Bronchial epithelial cell (primary cell): ENCODE measurements around the gene BCAS4. TPM values are rescaled to one million over a fixed set of nuclear protein-coding genes. Genes with fewer than 3 reads are reported as not detected.

Experiments used
- DNase-seq: peaks from one replicate; pipeline ENCODE4 v3.0.0-alpha.2; 2010; ENCODE audit warnings: low read depth
- FAIRE-seq: peaks from 2 replicates; lab custom pipeline; 2011; peaks lifted over from hg19 to GRCh38; lab: Jason Lieb, UNC
- H3K27me3 ChIP-seq: 2 replicates; pipeline ENCODE4 v1.5.1; 2011; ENCODE audit warnings: low read length; ENCODE audit not compliant: control insufficient read depth, insufficient read depth
- H3K36me3 ChIP-seq: 2 replicates; pipeline ENCODE4 v1.5.1; 2011; ENCODE audit warnings: low read length; ENCODE audit not compliant: control insufficient read depth, insufficient read depth
- H3K4me3 ChIP-seq: 2 replicates; pipeline ENCODE4 v1.5.1; 2011; ENCODE audit warnings: mild to moderate bottlenecking, low read depth, low read length, control low read depth
- CTCF ChIP-seq: IDR thresholded peaks from 2 replicates; pipeline ENCODE4 v1.5.1; 2011; ENCODE audit warnings: mild to moderate bottlenecking, moderate library complexity, low read length, control low read depth, inconsistent platforms; ENCODE audit not compliant: insufficient read depth, severe bottlenecking
- total RNA-seq: library from RNA; depleted of rRNA; stranded (reverse); fragments of >200 nt; gene quantifications from 2 replicates; pipeline ENCODE4 v1.2.1, GENCODE V29; 2014

Gene BCAS4
- total RNA-seq, 1 donor from 2014 or later: 5.5 TPM

GRCh38 chr20:50802289-50802688, 7.4 kb downstream of the BCAS4 start:
- Histone ChIP-seq H3K4me3 (no peak overlapping the region), H3K27me3 (no peaks in the 10 kb centered on the region), H3K36me3 (no peaks in the 10 kb centered on the region)
- FAIRE-seq (no peak), DNase-seq (no peak)
- no peak for TF ChIP-seq CTCF

GRCh38 chr20:50804437-50805348, 9.8 kb downstream of the BCAS4 start:
- H3K27me3 ChIP-seq: no peaks in the 10 kb centered on the region
- no peak for FAIRE-seq

GRCh38 chr20:50805349-50805684, 10.5 kb downstream of the BCAS4 start:
- Histone ChIP-seq H3K36me3 (no peaks in the 10 kb centered on the region), H3K4me3 (no peak overlapping the region), H3K27me3 (no peaks in the 10 kb centered on the region)
- DNase-seq: no peak
- no peak for FAIRE-seq
- no peak for TF ChIP-seq CTCF

More at GRCh38 chr20:50804437-50805348, 9.8 kb downstream of the BCAS4 start:
- no peak for TF ChIP-seq CTCF
- no peak for DNase-seq
- Histone ChIP-seq H3K36me3 (no peaks in the 10 kb centered on the region), H3K4me3 (no peak overlapping the region)

GRCh38 chr20:50806126-50806768, 11.4 kb downstream of the BCAS4 start:
- DNase-seq (no peak), FAIRE-seq (no peak)
- TF ChIP-seq CTCF: no peak
- Histone ChIP-seq H3K27me3 (no peaks in the 10 kb centered on the region), H3K36me3 (no peaks in the 10 kb centered on the region), H3K4me3 (no peak overlapping the region)

- no peak for TF ChIP-seq CTCF
- H3K36me3 ChIP-seq: no peaks in the 10 kb centered on the region
- no peak for FAIRE-seq
Measured at GRCh38 chr20:50810063-50810462, 15.2 kb downstream of the BCAS4 start.

More at GRCh38 chr20:50810063-50810462, 15.2 kb downstream of the BCAS4 start:
- Histone ChIP-seq H3K27me3 (no peaks in the 10 kb centered on the region), H3K4me3 (no peak overlapping the region)
- DNase-seq: no peak
